ENCODE measurements around the gene RFTN1.

The RFTN1 gene

DNA sequence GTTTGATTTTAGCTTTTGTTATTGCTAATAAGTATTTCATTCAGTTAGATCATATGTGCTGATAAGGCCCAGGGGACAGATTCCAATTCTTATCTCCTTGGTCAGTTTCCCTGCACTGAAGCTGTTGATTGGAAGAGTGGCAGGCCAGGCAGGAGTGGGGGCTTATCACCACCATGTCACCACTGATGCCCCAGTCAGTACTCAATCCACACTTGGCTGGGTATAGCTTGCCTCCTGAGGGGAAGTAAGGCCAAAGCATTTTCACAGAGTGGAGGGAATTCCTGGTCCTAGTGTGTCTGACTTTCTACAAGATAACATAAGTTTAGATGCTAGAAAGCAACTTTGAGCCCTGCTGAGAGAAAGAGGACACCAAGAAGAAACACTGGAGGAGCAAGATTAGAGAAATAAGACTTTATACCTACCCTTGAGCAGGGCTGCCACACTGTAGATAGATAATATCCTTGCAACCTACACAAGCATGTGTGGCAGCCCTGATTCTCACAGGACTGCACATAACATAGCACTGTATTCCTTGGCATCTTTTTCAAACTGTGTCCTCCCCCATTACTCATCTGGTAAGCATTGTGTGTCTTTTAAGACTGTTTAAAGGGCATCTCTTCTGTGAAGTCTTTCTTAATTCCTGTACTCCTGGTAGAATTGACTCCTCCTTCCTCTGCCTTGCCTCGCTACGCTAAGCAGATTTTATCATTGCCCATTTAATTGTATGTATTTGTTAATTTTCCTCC is 224.2 kb downstream of the RFTN1 start:
- no peak overlapping the region for H3K4me3 ChIP-seq (ENCODE audit: low read length)
- TF ChIP-seq ZNF274 (IDR thresholded peaks at IDR 0.05; ENCODE audit: low read depth, low read length), result no peak

DNA sequence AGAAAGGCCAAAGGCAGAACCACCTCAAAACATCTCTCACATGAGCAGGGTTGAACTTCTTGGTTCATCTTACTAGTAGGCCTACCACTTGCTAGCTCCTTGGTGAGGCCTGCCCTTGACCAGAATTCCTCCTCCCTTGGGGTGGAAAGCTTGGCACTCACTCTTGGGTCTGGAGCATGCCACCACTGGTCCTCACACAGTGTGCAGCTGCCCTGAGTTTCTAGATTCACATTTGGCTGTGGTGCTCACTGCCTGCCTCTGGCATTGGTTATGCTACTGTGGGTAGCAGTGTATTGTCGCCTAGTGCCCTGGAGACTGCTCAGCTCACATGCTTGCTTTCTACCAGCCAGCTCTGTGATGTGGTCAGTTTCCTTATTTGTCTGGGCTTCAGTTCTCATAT is 224.8 kb downstream of the RFTN1 start:
- peak overlapping the region; percentile 35; the same call in 1 of the 2 replicates for H3K4me3 ChIP-seq (ENCODE audit: low read length)
- no peak for TF ChIP-seq ZNF274 (IDR thresholded peaks at IDR 0.05; ENCODE audit: low read depth, low read length)

DNA sequence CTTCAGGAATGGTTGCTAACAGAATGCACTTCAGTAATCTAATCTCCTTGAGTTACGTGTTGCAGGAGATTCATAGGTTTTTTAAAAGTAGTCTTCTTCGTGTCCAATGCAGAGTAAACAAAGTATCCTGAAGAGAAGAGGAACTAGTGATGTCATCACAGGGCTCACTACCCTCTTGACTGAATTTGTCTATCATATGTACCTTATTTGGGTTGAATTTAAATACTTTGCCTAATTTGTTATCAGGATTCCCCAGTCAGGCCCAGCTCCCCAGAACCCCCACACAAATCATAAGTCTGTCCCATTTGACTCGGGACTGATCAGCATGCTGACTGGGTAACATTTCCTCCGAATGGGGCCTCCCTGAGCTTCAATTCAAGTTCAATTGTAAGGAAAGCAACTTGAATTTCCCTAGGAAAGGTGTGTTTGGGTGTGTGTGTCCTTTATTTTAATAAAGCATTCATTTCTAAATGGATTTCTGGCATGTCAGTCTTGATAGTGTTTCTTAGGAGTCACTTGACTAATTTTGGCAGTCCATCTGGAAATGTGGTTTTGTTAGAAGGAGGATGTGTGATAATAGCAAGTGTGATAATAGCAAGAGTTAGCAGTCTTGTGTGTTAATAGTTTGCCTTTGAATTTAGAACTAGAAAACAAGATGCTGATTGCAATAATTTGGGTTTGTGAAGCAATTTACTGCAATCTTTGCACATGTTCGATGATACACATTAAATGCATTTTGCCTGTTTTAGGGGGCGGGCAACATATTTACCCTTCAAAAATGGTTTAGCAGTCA is 226.6 kb downstream of the RFTN1 start:
- TF ChIP-seq ZNF274 (IDR thresholded peaks at IDR 0.05; ENCODE audit: low read depth, low read length), result no peak
- peak overlapping the region; percentile 70 for H3K4me3 ChIP-seq (ENCODE audit: low read length)

DNA sequence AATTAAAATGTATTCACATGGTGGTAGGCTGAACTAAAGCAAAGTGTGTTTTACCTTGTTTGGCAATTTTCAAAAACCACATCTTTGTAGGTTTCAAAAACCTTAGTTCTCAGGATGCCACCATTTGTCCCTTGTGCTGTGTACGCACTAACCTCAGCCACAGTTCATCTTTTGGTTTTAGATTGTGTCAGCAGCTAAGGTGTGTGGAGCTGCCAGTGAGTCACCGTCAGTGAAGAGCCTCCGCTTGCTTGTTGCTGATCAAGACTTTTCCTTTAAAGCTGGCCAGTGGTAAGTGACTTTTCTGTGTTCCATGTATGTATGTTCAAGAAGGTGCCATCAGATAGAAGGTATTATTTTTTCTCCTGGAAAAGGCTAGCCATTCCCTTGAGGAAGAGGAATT is 227.3 kb downstream of the RFTN1 start:
- TF ChIP-seq ZNF274 (IDR thresholded peaks at IDR 0.05; ENCODE audit: low read depth, low read length), result no peak
- peak overlapping the region; percentile 70; the same call in 1 of the 2 replicates for H3K4me3 ChIP-seq (ENCODE audit: low read length)

DNA sequence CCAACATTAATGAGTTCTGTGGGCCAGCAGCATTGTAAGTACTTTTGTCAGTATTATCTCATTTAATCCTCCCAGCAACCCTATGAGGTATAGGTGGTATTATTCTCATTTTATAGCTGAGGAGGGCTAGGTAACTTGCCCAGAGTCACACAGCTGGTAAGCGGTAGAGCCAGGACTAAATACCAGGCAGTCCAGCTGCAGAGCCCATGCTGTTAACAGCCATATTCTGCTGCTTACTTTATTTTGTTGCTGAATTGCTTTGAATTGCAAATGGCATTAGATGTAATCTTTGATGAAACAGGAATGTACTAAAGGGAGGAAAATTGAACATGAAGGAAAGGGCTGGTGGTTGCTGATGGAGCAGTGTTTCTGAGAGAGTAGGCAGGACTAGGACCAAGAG is 228.9 kb downstream of the RFTN1 start:
- TF ChIP-seq ZNF274 (IDR thresholded peaks at IDR 0.05; ENCODE audit: low read depth, low read length), result no peak
- no peak overlapping the region for H3K4me3 ChIP-seq (ENCODE audit: low read length)

DNA sequence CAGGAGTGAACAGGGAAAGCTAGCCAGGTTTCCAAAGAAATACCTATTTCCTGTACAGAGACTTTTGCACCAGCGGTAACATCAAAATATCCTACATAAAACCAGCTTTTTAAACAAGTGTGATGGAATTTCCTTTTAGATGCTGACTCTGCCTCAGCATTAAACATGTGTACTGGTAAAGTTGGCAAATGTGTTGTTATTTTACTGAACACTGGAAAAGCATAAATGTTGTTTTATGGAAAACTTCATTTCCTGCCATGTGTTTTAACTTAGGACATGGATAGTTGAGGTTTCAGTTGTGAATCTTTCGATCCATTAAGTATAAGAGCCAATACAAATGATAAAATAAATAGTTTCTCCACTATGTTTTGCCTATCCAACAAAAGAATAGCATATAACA is 232.8 kb downstream of the RFTN1 start:
- TF ChIP-seq ZNF274 (IDR thresholded peaks at IDR 0.05; ENCODE audit: low read depth, low read length), result no peak
- no peak overlapping the region for H3K4me3 ChIP-seq (ENCODE audit: low read length)

DNA sequence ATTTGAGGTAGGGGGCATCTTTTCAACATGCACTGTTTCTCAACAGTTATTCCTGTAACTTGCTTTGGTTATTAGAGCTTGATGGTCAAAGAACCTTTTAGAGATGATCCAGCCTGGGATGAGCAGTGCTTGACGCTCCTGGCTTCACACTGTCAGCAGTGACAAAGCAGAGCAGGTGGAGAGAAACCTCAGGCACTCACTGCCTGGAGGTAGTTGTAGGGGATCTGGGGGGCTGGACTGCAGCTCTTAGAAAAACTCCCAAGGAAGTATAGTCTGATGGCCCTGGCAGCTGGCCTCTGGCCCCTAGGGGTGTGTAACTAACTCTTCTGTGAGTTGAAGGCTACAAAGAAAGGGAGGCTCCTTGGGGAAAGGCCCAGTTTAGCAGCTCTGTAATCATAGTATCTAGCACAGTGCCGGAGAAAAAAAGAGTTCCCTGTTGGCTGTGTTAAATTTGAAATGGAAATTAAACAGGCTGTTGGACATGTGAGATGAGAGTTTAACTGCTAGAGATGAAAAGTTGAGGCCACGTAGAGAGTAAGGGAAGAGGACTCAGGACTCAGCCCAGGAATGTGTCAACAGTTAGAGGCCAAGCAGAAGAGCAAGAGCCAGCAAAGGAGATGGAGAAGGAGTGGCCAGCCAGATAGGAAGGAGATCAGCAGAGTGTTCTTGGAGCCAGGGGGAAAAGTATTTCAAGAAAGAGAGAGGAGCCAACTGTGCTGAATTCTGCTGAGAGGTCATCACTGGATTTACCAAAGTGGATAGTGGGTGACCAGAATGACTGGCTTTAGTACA is 234.3 kb downstream of the RFTN1 start:
- no peak for TF ChIP-seq ZNF274 (IDR thresholded peaks at IDR 0.05; ENCODE audit: low read depth, low read length)
- H3K4me3 ChIP-seq (ENCODE audit: low read length), result no peak overlapping the region

DNA sequence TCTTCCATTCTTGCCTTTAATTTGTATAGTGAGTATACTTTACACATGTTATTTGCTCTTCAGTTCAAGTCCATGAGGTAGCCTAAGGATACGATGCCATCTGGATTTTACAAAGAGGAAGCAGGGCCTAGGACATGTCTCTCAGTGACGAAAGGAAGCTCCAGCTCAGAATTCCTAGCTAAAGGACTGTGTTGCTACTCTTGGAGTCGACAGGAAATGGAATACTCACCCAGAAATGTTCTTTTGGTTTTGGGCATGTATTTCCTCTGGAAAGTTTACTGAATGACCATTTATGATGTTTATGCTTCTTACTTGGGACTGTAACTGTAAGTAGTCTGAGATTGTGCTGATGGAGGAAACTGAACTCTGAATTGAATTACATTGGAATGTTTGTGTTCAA is 236.0 kb downstream of the RFTN1 start:
- no peak for TF ChIP-seq ZNF274 (IDR thresholded peaks at IDR 0.05; ENCODE audit: low read depth, low read length)
- H3K4me3 ChIP-seq (ENCODE audit: low read length), result no peak overlapping the region

DNA sequence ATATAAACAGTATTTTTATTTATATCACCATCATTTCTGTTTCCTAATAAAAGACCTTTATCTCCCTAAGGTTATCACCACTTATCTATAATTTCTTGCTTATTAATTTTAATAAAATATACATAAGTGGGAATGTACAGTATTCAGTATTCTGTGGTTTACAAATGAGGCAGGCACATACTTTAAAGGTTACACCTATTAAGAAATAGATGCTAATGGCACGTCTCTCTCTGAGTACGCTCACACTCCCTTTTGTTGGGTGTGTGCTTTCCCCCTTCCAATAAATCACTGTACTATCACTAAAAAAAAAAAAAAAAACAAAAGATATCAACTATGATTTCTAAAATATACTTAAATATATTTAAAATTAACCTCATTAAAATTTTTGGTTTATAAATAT is 239.6 kb downstream of the RFTN1 start:
- TF ChIP-seq ZNF274 (IDR thresholded peaks at IDR 0.05; ENCODE audit: low read depth, low read length), result no peak
- H3K4me3 ChIP-seq (ENCODE audit: low read length), result no peak overlapping the region

DNA sequence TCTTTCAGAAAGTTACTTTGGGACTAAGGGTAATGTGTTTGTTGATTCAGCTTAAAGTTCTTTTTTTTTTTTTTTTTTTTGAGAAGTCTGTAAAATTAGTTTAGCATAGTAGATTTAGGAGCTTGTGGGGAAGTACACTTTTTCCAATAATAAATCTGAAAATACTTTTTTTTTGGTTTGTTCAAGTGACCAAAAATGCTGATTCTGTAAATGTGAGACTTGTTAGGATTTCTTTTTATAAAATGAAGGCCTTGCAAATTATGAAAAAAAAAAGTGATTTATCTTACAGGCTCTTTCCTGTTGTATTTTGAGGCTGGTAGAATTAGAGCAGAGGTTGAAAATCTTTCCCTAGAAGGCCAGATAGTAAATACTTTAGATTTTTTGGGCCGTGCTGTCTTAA is 240.9 kb downstream of the RFTN1 start:
- TF ChIP-seq ZNF274 (IDR thresholded peaks at IDR 0.05; ENCODE audit: low read depth, low read length), result no peak
- no peak overlapping the region for H3K4me3 ChIP-seq (ENCODE audit: low read length)

DNA sequence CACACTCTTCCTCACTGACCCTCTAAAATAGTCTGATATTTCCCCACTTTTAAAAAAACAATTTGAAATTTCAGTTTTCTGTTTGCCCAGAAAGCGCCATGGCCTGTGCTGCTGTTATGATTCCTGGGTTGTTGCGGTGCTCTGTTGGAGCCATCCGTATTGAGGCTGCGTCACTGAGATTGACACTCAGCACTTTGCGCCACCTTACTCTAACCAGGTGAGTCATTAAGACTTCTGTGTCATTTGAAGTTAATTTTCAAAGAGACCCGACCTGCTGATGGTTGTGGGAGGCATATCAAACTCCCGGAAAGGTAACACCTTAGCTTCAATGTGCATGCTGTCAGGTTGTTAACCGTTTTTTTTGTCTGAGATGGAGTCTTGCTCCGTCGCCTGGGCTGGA is 242.6 kb downstream of the RFTN1 start:
- no peak overlapping the region for H3K4me3 ChIP-seq (ENCODE audit: low read length)
- no peak for TF ChIP-seq ZNF274 (IDR thresholded peaks at IDR 0.05; ENCODE audit: low read depth, low read length)

DNA sequence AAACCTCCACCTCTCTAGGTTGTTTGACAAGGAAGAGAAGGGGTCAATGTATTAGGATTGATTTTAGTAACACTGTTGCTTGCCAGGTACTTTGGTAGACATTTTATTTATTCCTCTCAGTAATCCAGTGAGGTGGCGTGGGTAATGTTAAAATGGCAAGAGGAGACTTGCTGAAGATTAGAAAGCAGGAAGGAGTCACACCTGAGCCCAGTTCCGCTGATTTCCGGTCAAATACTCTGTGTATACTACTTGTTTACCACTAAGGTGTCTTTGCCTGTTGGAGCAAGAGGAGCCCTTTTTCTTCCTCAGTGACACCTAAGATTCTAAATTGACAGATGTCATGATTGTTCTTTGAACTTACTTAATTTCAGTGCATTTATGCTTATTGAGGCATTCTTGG is 246.8 kb downstream of the RFTN1 start:
- no peak overlapping the region for H3K4me3 ChIP-seq (ENCODE audit: low read length)

More for the DNA sequence above, 246.8 kb downstream of the RFTN1 start:
- TF ChIP-seq ZNF274 (IDR thresholded peaks at IDR 0.05; ENCODE audit: low read depth, low read length), result no peak

Measured in GM08714 (cell line).